Activated T-helper 1 cell treated with Interleukin-2 at 50 U/mL for 16 hours (primary cell): Measurements from ENCODE around the gene ZNF48.

Source experiments
- DNase-seq: peaks from one replicate; pipeline ENCODE4 v3.0.0-alpha.2; 2020; ENCODE audit warnings: low read depth

Gene ZNF48

GRCh38 chr16:30358990-30359870, 36.0 kb upstream of the ZNF48 start:
- no peak for DNase-seq

DNA sequence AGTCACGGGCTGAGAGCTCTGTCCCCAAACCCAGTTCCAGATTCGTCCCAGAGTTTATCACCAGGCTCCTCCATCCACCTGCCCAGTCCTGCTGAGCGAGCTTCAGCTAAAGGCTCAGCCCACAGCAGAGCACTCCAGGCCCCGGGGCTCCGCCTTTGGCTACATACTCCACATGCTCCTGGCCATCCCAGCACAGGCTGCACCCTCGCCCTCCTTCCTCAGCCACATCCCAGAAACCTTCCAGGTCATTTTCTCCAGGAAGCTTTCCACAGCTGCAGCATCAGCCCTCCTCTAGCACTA, 35.4 kb upstream of the ZNF48 start:
- no peak for DNase-seq

GRCh38 chr16:30361180-30361579, 34.0 kb upstream of the ZNF48 start:
- DNase-seq = no peak

GRCh38 chr16:30365200-30365599, 30.0 kb upstream of the ZNF48 start:
- DNase-seq = no peak

DNA sequence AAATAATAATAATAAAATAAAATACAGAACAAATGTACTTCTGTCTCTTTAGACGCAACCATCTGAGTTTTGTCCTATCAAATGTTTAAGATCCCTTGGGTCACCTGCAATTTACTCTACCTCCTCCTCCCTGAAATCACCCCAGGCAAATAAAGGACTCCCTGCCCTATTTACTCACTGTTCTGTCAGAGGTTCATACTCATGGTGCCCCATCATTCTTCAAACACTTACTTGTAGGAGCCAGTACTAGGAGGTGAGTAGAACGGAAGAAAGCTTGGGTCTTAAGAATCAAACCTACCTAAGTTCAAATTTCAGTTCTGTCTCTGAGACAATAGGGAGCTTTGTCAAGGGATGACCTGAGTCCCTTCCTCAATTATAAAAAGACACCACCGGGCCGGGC, 28.7 kb upstream of the ZNF48 start:
- DNase-seq = no peak

- no peak for DNase-seq
Observed at GRCh38 chr16:30367349-30368009, 27.7 kb upstream of the ZNF48 start.

DNA sequence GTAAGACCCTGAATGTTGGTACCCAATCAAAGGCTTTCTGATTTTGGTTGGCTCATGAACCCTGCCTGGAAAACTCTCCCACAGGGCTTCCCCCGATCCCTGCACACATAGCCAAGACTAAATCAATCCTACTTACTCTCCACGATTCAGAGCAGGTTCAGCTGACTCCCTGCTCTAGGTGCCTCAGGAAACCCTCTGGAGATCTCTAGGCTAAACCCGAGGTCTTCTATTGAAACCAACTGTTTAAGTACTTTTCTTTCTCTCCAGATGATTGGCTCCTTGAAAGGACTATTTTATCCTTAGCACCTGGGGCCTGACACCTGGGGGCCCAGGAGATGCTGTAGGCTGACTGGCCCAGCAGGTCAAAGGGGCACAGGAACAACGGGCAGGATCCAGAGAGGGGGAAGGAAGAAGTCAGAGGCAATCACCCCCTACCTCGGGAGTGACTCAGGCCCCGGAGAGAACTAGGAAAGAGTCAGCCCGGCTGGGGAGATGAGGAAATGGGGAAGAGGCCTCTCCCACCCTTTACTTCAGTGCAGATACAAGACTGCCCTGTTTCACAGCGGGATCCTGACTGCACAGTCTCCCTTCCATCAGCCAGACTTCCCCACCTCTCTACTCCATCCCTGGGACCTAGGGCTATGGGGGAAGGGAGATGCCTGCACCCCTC, 27.0 kb upstream of the ZNF48 start:
- DNase-seq = no peak

- no peak for DNase-seq
Observed at GRCh38 chr16:30368792-30369090, 26.5 kb upstream of the ZNF48 start.

GRCh38 chr16:30369091-30369937, 25.9 kb upstream of the ZNF48 start:
- no peak for DNase-seq

DNA sequence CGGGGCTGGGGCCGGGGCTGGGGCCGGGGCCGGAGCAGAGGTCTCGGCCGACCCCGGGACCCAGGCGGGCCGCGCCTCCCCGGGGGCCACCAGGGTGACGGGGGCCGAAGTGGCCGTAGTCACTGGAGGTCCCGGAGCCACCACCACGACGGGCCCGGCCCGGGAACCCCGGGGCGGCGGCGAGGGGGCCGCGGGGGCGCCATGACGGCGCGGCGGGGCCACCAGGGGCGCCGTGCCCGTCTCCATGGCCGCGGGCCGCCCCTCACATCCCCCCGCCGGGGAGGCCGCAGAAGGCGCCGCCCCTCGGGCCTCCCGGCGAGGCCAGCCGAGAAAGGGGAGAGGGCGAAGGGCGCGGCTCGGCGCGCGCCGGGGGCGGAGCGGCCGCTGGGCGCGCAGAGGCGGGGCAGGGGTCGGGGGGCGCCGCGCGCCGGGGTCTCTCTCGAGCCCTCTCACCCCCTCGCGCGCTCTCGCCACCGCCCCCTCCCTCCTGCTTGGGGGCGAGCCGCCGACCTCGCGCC, 25.2 kb upstream of the ZNF48 start:
- DNase-seq = no peak

DNA sequence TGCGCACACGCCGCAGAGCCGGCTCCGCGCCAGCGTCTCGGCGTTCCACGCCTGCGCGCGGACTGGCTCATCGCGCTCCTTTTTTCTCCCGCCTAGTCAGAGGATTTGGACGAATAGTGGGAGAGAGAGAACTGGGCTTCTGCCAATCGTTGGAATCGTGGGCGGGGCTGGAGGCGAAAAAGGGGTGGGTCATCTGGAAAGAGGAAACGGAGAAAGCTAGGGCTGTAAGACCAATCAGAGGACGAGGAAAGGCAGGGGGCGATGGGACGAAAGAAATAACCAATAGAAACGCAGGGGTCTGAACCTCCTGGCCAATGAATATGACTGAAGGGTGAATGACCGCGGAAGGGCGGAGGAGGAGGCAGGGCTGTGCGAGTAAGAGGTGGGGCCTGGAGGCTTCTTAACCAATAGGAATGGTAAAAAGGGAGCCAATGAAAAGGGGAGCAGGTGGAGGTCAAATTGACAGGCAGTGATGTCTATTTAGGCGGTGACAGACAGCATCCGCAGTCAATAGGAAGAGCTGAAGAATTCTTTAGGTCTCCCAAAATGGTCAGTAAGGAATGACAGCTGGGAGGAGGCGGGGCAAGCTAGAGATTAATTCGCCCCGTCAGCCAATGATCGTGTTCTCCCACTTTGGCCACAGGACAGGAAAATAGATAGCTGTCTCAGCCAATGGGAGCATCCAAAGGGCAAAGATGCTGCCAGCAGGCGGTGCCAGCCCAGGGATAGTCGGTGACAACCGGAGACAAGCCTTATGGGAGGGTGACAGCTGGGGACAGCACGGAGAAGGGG, 24.6 kb upstream of the ZNF48 start, which contains the start of gene TBC1D10B:
Gene TBC1D10B (minus strand): TSS at position 39 of the 792 bp plus-strand sequence. CDS start 311 bp downstream, outside the sequence.
- DNase-seq = peak; percentile 98

DNA sequence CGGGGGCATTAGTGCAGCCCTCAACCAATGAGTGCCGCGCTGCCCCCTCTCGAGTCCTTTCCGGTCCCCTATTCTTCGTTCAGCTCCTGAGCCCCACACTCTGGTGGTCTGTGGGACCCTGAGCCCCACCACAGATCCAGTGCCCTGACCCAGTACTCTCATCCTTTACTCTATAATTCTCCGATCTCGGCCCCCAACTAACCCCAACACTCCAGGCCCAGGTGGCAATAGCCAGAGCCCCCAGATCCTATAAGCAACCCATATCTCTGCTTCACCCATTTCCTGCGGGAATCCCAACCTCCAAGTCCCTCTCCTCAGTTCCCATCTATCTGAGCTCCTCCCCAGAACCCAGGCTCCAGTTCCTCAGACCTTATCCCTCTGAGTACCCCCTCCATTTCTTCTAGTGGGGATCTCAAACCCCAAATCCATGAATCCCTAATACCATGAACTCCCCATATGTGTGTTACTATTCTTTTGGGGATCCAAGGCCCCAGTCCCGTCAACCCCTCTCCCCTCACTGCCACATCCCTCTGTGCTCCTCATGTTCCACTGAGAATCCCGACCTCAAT, 23.9 kb upstream of the ZNF48 start:
- DNase-seq = no peak

DNA sequence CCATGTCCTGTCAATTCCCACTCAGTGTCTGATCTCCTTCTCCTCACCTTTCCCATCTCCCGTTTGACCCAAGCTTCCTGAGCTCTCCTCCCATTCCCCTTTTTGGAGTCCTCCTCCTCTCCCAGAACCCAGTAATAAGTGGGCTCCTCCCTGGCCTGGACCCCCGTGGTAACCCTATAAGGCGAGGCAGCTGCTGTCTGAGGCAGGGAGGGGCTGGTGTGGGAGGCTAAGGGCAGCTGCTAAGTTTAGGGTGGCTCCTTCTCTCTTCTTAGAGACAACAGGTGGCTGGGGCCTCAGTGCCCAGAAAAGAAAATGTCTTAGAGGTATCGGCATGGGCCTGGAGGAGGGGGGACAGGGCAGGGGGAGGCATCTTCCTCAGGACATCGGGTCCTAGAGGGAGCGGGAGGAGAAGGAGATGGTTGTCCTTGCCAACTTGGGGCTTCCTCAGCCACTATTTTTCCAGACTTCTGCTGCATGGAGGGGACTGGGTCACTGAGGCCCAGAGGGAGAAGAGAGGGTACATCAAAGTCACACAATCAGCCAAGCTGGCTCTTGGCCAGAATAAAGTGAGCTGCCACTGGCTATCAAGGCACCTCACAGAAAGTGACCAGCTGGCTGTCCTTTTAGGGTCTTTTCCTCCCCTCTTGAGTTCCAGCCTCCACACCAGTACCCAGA, 23.0 kb upstream of the ZNF48 start:
- no peak for DNase-seq

- no peak for DNase-seq
Observed at GRCh38 chr16:30372725-30373124, 22.5 kb upstream of the ZNF48 start.

DNA sequence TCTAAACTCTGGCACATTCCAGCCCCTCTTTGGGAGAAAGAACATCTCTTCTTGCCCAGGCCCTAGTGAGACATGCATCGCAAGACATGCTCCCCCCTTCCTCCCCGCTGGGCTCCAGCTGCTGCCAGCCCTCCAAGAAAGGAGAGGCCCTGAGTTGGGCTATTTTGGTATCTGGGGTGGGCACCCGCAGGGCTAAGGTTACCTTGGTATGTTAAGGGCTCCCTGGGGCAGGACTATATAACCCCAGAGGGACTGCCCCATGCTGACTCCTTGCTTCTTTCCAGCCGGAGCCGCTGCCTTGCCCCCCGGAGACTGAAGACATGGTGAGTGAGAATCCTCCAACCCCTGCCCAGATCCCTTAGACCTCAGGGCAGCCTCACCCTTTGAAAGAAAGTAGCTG, 20.7 kb upstream of the ZNF48 start, which contains the start of gene MYL11:
Gene MYL11 (plus strand): TSS at position 265 of the 400 bp plus-strand sequence. CDS start 56 bp downstream, at position 321.
- DNase-seq = no peak

DNA sequence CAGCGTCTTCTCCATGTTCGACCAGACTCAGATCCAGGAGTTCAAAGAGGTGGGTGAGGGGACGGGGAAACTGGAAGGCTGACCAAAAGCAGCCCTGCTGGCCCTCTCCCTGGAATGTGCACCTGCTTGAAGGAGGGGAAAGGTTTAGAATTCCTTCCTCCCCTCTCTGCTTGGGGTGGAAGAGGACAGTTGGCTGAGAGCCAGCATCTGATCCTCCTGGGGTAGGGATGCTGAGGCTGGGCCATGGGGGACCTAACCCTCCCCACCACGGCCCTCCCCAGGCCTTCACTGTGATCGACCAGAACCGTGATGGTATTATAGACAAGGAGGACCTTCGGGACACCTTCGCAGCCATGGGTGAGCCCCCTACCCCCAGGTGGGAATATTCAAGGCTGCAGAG, 19.4 kb upstream of the ZNF48 start:
- no peak for DNase-seq

DNA sequence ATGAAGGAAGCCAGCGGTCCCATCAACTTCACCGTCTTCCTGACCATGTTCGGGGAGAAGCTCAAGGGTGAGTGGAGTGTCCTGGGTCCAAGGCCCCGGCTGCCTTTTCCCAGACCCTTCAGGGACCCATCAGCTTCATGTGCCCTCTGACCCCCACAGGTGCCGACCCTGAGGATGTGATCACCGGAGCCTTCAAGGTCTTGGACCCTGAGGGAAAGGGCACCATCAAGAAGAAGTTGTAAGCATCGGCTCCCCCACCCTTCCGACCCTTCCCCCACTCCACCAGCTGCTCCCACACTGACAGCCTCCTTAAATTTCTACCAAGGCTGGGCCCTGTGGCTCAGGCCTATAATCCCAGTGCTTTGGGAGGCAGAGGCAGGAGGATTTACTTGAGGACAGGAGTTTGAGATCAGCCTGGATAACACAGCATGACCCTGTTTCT, 18.7 kb upstream of the ZNF48 start:
- no peak for DNase-seq

DNA sequence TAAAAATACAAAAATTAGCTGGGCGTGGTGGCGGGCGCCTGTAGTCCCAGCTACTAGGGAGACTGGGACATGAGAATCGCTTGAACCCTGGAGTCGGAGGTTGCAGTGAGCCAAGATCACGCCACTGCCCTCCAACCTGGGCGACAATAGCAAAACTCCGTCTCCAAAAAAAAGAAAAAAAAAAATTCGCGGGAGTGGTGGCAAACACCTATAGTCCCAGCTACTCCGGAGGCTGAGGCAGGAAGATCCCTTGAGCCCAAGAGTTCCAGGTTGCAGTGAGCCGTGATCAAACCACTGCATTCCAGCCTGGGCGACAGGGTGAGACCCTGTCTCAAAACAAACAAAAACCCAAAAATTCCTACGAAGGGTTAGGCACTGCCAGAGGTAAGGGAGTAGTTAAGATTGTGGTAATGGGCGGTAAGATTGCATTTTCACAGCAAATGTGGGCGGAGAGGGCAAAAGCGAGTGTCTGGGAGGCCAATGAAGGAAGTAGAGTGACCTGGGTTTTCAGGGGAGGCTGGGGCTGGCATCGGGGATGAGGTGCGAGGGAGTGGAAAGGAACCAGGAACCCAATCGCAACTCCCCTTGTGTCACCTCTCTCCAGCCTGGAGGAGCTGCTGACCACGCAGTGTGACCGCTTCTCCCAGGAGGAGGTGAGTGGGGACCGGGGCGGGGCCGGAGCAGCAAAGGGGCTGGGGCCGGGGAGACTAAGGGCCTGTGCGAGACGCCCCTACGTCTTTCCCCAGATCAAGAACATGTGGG, 18.0 kb upstream of the ZNF48 start:
- no peak for DNase-seq

GRCh38 chr16:30377812-30378235, 17.4 kb upstream of the ZNF48 start:
- peak; percentile 80 for DNase-seq
